GM19397 (cell line): ENCODE results near the gene TUBG2.
"Not testable (repeated sequence)": the region's sequence is repeated elsewhere in the genome, so short reads cannot be mapped to it uniquely, and the experiment has no call there.

Experiments
- ATAC-seq: cut with Tn5 transposase; IDR thresholded peaks from one replicate; pipeline ENCODE4 v1.9.1; 2021; ENCODE audit warnings: mild to moderate bottlenecking, moderate library complexity; ENCODE audit not compliant: unreplicated experiment

The TUBG2 gene

GRCh38 chr17:42659079-42659931, at the start of gene TUBG2:
Gene TUBG2 (plus strand): TSS chr17:42659284. CDS start chr17:42659504, 220 bp downstream.
- peak; percentile 54 for ATAC-seq

- not testable (repeated sequence) for ATAC-seq
Observed at GRCh38 chr17:42609814-42610801, 49.0 kb upstream of the TUBG2 start.

DNA sequence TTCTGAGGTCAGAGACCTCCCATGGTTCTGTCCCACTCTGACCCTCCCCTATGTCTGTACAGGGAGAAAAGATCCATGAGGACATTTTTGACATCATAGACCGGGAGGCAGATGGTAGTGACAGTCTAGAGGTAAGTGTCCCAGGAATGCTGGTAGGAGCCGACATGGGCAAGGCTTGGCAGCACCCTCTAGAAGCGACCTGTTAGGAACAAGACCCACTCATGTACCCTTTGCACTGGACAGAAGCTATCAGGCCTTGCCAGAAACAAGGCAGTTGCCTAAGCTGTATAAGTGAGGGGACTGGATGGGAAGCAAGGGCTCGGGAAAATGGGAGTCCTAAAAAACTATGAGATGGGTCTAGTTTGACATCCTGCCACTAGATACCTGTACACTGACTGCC, 47.1 kb upstream of the TUBG2 start:
- ATAC-seq, result no peak

DNA sequence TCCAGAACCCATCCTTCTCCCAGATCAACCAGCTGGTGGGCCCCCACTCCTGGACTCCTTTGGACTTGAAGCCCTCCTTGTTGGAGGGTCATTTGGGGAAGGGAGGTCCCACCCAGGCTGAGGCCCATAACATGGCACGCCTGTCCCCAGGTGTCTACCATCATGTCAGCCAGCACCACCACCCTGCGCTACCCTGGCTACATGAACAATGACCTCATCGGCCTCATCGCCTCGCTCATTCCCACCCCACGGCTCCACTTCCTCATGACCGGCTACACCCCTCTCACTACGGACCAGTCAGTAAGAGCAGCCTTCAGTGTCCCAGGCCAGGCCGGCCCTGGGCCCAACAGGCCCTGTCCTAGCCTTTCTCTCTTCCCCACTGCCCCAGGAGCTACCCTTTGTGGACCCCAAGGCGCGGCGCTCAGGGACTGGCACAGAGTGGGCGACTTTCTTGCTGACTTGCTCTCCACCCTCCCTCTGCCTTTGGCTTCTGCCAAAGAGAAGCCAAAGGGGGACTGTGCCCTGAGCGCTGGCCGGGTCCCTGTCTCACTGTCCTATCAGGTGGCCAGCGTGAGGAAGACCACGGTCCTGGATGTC, 45.3 kb upstream of the TUBG2 start:
- ATAC-seq, result no peak

- ATAC-seq, result peak; percentile 30
Observed at GRCh38 chr17:42617956-42618431, 41.1 kb upstream of the TUBG2 start.

DNA sequence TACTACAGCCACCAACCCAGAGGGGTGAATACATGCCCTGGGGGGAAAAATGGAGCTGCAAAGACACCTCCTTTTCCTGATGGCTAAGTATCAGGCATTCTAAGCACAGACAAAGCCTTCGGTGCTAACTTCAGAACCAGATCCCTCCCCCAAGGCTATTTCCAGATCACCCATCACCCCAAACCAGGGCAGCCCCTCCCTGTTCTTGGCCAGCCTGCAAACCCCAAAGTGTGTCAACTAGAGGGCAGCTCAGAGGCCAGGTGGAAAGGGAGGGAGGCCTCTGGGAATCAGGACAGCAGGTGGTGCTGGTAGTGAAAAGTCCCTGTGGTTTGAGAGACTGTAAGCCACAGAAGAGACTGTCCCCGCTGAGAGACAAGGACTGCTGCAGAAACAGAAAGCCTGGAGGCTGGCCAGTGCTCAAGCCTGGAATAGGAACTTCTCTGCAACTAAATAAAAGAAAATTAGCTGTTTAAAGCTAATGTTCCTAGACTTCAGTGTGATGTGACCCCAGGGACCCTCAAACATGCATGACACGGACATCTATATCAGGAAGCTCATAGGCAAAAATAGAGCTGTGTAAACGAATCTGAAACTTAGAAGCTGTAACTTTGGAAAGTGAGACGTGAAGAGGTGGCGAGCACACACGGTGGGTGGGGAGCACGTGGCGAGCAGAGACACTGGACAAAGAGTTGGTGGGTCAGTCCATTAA, 40.5 kb upstream of the TUBG2 start:
- ATAC-seq, result peak; percentile 52

GRCh38 chr17:42621987-42622386, 37.1 kb upstream of the TUBG2 start:
- not testable (repeated sequence) for ATAC-seq

DNA sequence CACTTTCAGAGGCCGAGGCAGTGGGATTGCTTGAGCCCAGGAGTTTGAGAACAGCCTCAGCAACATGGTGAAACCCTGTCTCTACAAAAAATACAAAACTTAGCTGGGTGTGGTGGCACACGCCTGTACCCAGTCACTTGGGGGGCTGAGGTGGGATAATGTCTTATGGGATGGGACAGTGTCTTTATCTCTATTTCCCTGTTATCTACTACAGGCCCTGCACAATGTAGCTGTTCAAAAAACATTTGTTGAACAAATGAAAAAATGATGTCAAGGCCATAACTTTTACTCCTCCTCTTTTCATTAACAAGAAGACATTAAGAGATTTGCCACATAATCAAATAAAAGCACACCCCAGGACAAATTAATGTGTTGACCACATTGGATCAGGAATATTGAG, 35.8 kb upstream of the TUBG2 start:
- no peak for ATAC-seq

GRCh38 chr17:42623732-42624596, 35.1 kb upstream of the TUBG2 start:
- ATAC-seq, result no peak

GRCh38 chr17:42627032-42627764, 31.9 kb upstream of the TUBG2 start:
- ATAC-seq, result not testable (repeated sequence)

GRCh38 chr17:42629411-42630009, 29.6 kb upstream of the TUBG2 start:
- no peak for ATAC-seq

- ATAC-seq, result no peak
Observed at GRCh38 chr17:42632949-42633444, 26.1 kb upstream of the TUBG2 start.

GRCh38 chr17:42639525-42640113, 19.5 kb upstream of the TUBG2 start:
- ATAC-seq, result no peak

- ATAC-seq, result no peak
Observed at GRCh38 chr17:42640121-42640520, 19.0 kb upstream of the TUBG2 start.

GRCh38 chr17:42642336-42642735, 16.7 kb upstream of the TUBG2 start:
- no peak for ATAC-seq

- ATAC-seq, result no peak
Observed at GRCh38 chr17:42647778-42648177, 11.3 kb upstream of the TUBG2 start.

DNA sequence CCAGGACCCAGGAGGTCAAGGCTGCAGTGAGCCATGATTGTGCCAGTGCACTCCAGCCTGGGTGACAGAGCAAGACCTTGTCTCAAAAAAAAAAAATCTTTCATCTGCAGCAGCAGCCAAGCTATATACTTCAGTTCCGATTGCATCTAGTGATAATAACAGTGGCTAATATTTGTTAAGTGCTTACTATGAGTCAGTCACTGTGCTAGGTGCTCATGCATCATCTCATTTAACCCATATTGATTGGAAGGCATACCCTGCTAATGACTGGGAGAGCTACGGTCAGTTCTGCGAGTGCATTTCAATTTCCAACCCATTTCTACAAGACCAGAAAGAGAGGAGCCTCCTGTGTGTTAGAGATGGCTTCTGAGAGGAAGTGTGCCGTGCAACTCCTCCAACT, 7.7 kb upstream of the TUBG2 start:
- no peak for ATAC-seq
